ENCODE measurements around the gene CAND1.

Gene CAND1

GRCh38 chr12:67263471-67263870 is 5.7 kb upstream of the CAND1 start:
- no peak for DNase-seq (ENCODE audit: insufficient read length)
- TF ChIP-seq POLR2AphosphoS5 (IDR thresholded peaks at IDR 0.05; ENCODE audit: low read depth, low read length) (no peak), POLR2A (IDR thresholded peaks at IDR 0.05; ENCODE audit: low read depth, low read length) (no peak), TAF1 (IDR thresholded peaks at IDR 0.05; ENCODE audit: borderline replicate concordance, low read depth, low read length) (no peak)
- FAIRE-seq = no peak

GRCh38 chr12:67268335-67268895 is 743 bp upstream of the CAND1 start:
- FAIRE-seq (peak; percentile 95), DNase-seq (ENCODE audit: insufficient read length) (peak; percentile 62)
- no peak for TF ChIP-seq TAF1 (IDR thresholded peaks at IDR 0.05; ENCODE audit: borderline replicate concordance, low read depth, low read length)
- no peak for TF ChIP-seq POLR2AphosphoS5 (IDR thresholded peaks at IDR 0.05; ENCODE audit: low read depth, low read length)
- TF ChIP-seq POLR2A (IDR thresholded peaks at IDR 0.05; ENCODE audit: low read depth, low read length) = peak; percentile 43; the same call in 1 of the 2 replicates

GRCh38 chr12:67269633-67270573 is 745 bp downstream of the CAND1 start:
- DNase-seq (ENCODE audit: insufficient read length) (peak; percentile 17), FAIRE-seq (peak; percentile 73)
- peak; percentile 10; the same call in 1 of the 2 replicates for TF ChIP-seq POLR2AphosphoS5 (IDR thresholded peaks at IDR 0.05; ENCODE audit: low read depth, low read length)
- peak; percentile 52; the same call in 1 of the 2 replicates for TF ChIP-seq POLR2A (IDR thresholded peaks at IDR 0.05; ENCODE audit: low read depth, low read length)
- TF ChIP-seq TAF1 (IDR thresholded peaks at IDR 0.05; ENCODE audit: borderline replicate concordance, low read depth, low read length) = no peak

GRCh38 chr12:67270622-67271021 is 1.5 kb downstream of the CAND1 start:
- FAIRE-seq = no peak
- DNase-seq (ENCODE audit: insufficient read length) = no peak
- TF ChIP-seq TAF1 (IDR thresholded peaks at IDR 0.05; ENCODE audit: borderline replicate concordance, low read depth, low read length) (no peak), POLR2A (IDR thresholded peaks at IDR 0.05; ENCODE audit: low read depth, low read length) (no peak), POLR2AphosphoS5 (IDR thresholded peaks at IDR 0.05; ENCODE audit: low read depth, low read length) (no peak)

- DNase-seq (ENCODE audit: insufficient read length) (no peak), FAIRE-seq (no peak)
- TF ChIP-seq TAF1 (IDR thresholded peaks at IDR 0.05; ENCODE audit: borderline replicate concordance, low read depth, low read length) (no peak), POLR2A (IDR thresholded peaks at IDR 0.05; ENCODE audit: low read depth, low read length) (no peak), POLR2AphosphoS5 (IDR thresholded peaks at IDR 0.05; ENCODE audit: low read depth, low read length) (no peak)
Measured at GRCh38 chr12:67271976-67272375, 2.8 kb downstream of the CAND1 start.

GRCh38 chr12:67274186-67274585 is 5.0 kb downstream of the CAND1 start:
- TF ChIP-seq POLR2A (IDR thresholded peaks at IDR 0.05; ENCODE audit: low read depth, low read length) (no peak), POLR2AphosphoS5 (IDR thresholded peaks at IDR 0.05; ENCODE audit: low read depth, low read length) (no peak), TAF1 (IDR thresholded peaks at IDR 0.05; ENCODE audit: borderline replicate concordance, low read depth, low read length) (no peak)
- DNase-seq (ENCODE audit: insufficient read length) (no peak), FAIRE-seq (no peak)

- DNase-seq (ENCODE audit: insufficient read length) (no peak), FAIRE-seq (no peak)
- TF ChIP-seq TAF1 (IDR thresholded peaks at IDR 0.05; ENCODE audit: borderline replicate concordance, low read depth, low read length) = no peak
- TF ChIP-seq POLR2A (IDR thresholded peaks at IDR 0.05; ENCODE audit: low read depth, low read length) = no peak
- TF ChIP-seq POLR2AphosphoS5 (IDR thresholded peaks at IDR 0.05; ENCODE audit: low read depth, low read length) = no peak
Measured at GRCh38 chr12:67275380-67275913, 6.3 kb downstream of the CAND1 start.

GRCh38 chr12:67276421-67276820 is 7.3 kb downstream of the CAND1 start:
- FAIRE-seq = no peak
- TF ChIP-seq POLR2AphosphoS5 (IDR thresholded peaks at IDR 0.05; ENCODE audit: low read depth, low read length) = no peak
- no peak for TF ChIP-seq POLR2A (IDR thresholded peaks at IDR 0.05; ENCODE audit: low read depth, low read length)
- no peak for TF ChIP-seq TAF1 (IDR thresholded peaks at IDR 0.05; ENCODE audit: borderline replicate concordance, low read depth, low read length)
- no peak for DNase-seq (ENCODE audit: insufficient read length)

GRCh38 chr12:67279637-67280036 is 10.5 kb downstream of the CAND1 start:
- TF ChIP-seq POLR2AphosphoS5 (IDR thresholded peaks at IDR 0.05; ENCODE audit: low read depth, low read length) (no peak), TAF1 (IDR thresholded peaks at IDR 0.05; ENCODE audit: borderline replicate concordance, low read depth, low read length) (no peak), POLR2A (IDR thresholded peaks at IDR 0.05; ENCODE audit: low read depth, low read length) (no peak)
- DNase-seq (ENCODE audit: insufficient read length) (no peak), FAIRE-seq (no peak)

GRCh38 chr12:67280088-67280487 is 10.9 kb downstream of the CAND1 start:
- no peak for FAIRE-seq
- DNase-seq (ENCODE audit: insufficient read length) = no peak
- no peak for TF ChIP-seq POLR2AphosphoS5 (IDR thresholded peaks at IDR 0.05; ENCODE audit: low read depth, low read length)
- no peak for TF ChIP-seq POLR2A (IDR thresholded peaks at IDR 0.05; ENCODE audit: low read depth, low read length)
- no peak for TF ChIP-seq TAF1 (IDR thresholded peaks at IDR 0.05; ENCODE audit: borderline replicate concordance, low read depth, low read length)

- DNase-seq (ENCODE audit: insufficient read length) = no peak
- FAIRE-seq = no peak
- TF ChIP-seq POLR2A (IDR thresholded peaks at IDR 0.05; ENCODE audit: low read depth, low read length) (no peak), POLR2AphosphoS5 (IDR thresholded peaks at IDR 0.05; ENCODE audit: low read depth, low read length) (no peak), TAF1 (IDR thresholded peaks at IDR 0.05; ENCODE audit: borderline replicate concordance, low read depth, low read length) (no peak)
Measured at GRCh38 chr12:67280572-67280971, 11.4 kb downstream of the CAND1 start.

All from GM12892 (cell line).